Type B pancreatic cell (in vitro differentiated cells): ENCODE data around the gene CPED1. TPM values are rescaled to one million over a fixed set of nuclear protein-coding genes. Genes with fewer than 3 reads are reported as not detected.
A peak's percentile ranks its signal among the peaks of the same experiment; 100 is the strongest.

Experiments
- DNase-seq: peaks from one replicate; pipeline ENCODE4 v3.0.0; 2021; ENCODE audit warnings: mixed read lengths; ENCODE audit not compliant: unreplicated experiment; ENCODE audit errors: extremely low spot score
- H3K27ac Mint-ChIP-seq: 2 replicates; pipeline ENCODE4 v1.8.0; 2021; ENCODE audit warnings: mild to moderate bottlenecking, mixed read lengths
- H3K27me3 Mint-ChIP-seq: 2 replicates; pipeline ENCODE4 v1.8.0; 2021; ENCODE audit warnings: mixed read lengths
- H3K36me3 Mint-ChIP-seq: 2 replicates; pipeline ENCODE4 v1.8.0; 2021; ENCODE audit warnings: mixed read lengths
- H3K4me1 Mint-ChIP-seq: one replicate; pipeline ENCODE4 v1.8.0; 2021; ENCODE audit warnings: mixed read lengths; ENCODE audit not compliant: unreplicated experiment
- H3K4me3 Mint-ChIP-seq: 2 replicates; pipeline ENCODE4 v1.8.0; 2021; ENCODE audit warnings: mild to moderate bottlenecking, mixed read lengths
- H3K9me3 Mint-ChIP-seq: 2 replicates; pipeline ENCODE4 v1.8.0; 2021; ENCODE audit warnings: mixed read lengths
- total RNA-seq: library from RNA; stranded (reverse); gene quantifications from 2 replicates; pipeline ENCODE4 v1.2.1, GENCODE V29; 2021; ENCODE audit warnings: low replicate concordance
- TF ChIP-seq, protein P1 (sequence below): fragments of 200-600 bp; sonication (generic); conservative IDR thresholded peaks from 2 replicates; pipeline ENCODE4 v1.5.0; 2021; ENCODE audit warnings: antibody characterized with exemption, mild to moderate bottlenecking

CPED1 gene
- total RNA-seq, 1 donor from 2014 or later: 45.4 TPM

- H3K27ac Mint-ChIP-seq: no peak overlapping the region
- no peaks in the 10 kb centered on the region for H3K9me3 Mint-ChIP-seq
- peaks cover 28% of the 10 kb centered on the region for H3K36me3 Mint-ChIP-seq
- H3K27me3 Mint-ChIP-seq: no peaks in the 10 kb centered on the region
- no peak for DNase-seq
- TF ChIP-seq, protein P1, sequence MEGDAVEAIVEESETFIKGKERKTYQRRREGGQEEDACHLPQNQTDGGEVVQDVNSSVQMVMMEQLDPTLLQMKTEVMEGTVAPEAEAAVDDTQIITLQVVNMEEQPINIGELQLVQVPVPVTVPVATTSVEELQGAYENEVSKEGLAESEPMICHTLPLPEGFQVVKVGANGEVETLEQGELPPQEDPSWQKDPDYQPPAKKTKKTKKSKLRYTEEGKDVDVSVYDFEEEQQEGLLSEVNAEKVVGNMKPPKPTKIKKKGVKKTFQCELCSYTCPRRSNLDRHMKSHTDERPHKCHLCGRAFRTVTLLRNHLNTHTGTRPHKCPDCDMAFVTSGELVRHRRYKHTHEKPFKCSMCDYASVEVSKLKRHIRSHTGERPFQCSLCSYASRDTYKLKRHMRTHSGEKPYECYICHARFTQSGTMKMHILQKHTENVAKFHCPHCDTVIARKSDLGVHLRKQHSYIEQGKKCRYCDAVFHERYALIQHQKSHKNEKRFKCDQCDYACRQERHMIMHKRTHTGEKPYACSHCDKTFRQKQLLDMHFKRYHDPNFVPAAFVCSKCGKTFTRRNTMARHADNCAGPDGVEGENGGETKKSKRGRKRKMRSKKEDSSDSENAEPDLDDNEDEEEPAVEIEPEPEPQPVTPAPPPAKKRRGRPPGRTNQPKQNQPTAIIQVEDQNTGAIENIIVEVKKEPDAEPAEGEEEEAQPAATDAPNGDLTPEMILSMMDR: no peak
- H3K4me3 Mint-ChIP-seq: no peak overlapping the region
- peaks cover 4% of the 10 kb centered on the region for H3K4me1 Mint-ChIP-seq
Measured at GRCh38 chr7:120961638-120962173, 26.8 kb upstream of the CPED1 start.

DNA sequence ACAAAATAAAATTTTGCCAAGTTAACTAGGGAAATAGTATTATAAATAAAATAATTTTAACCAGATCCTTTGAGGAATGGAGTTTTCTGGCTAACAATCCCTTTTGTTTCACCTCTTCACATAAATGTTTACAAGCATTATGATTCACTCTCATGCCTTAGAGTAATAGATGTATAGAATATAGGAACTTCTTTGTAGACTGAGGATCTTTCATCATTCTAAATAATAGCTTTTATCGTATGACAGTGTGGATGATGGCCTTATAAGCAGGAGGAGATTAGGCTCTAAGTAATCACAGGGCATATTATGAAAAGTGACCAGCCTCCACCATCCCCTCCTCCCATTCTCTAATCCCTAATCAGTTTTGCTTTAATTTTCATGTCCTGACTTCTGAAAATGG lies 24.4 kb upstream of the CPED1 start:
- DNase-seq: no peak

GRCh38 chr7:120966961-120967360 lies 21.6 kb upstream of the CPED1 start:
- TF ChIP-seq, protein P1: no peak
- Mint-ChIP-seq H3K9me3 (no peaks in the 10 kb centered on the region), H3K4me1 (no peaks in the 10 kb centered on the region), H3K27ac (no peak overlapping the region), H3K4me3 (no peak overlapping the region), H3K27me3 (no peaks in the 10 kb centered on the region), H3K36me3 (peaks cover 33% of the 10 kb centered on the region)
- DNase-seq: no peak

More for the DNA sequence above, 24.4 kb upstream of the CPED1 start:
- H3K36me3 Mint-ChIP-seq: peaks cover 28% of the 10 kb centered on the region
- TF ChIP-seq, protein P1: no peak
- peaks cover 4% of the 10 kb centered on the region for H3K4me1 Mint-ChIP-seq
- H3K27me3 Mint-ChIP-seq: no peaks in the 10 kb centered on the region
- H3K4me3 Mint-ChIP-seq: no peak overlapping the region
- H3K9me3 Mint-ChIP-seq: no peaks in the 10 kb centered on the region
- H3K27ac Mint-ChIP-seq: no peak overlapping the region

DNA sequence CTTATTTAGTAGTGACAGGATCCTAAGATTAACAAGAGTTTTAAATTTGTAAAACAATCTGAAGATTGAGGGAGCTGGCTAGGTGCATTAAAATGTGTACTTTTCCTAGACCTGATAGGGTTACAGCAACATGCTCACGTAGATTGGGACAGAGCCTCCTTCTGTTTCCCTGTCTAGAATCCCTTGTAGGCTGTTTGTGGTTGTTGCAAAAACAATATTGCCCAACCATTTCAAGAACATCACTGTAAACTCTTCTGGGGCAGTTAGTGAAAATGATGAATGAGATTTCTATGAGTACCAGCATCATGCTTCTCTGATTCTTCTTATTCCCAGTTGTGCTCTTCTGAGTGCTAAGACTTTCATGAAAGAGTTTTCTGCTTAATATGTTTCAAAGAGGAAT lies 14.7 kb upstream of the CPED1 start:
- Mint-ChIP-seq H3K27me3 (no peaks in the 10 kb centered on the region), H3K4me1 (peaks cover 3% of the 10 kb centered on the region), H3K4me3 (no peak overlapping the region), H3K36me3 (peaks cover 30% of the 10 kb centered on the region), H3K9me3 (no peaks in the 10 kb centered on the region), H3K27ac (no peak overlapping the region)
- TF ChIP-seq, protein P1: no peak
- DNase-seq: no peak

GRCh38 chr7:120979765-120980499 lies 8.6 kb upstream of the CPED1 start:
- H3K4me3 Mint-ChIP-seq: no peak overlapping the region
- no peaks in the 10 kb centered on the region for H3K27me3 Mint-ChIP-seq
- H3K36me3 Mint-ChIP-seq: peaks cover 4% of the 10 kb centered on the region
- peak overlapping the region; percentile 56 for H3K27ac Mint-ChIP-seq
- TF ChIP-seq, protein P1: no peak
- no peaks in the 10 kb centered on the region for H3K9me3 Mint-ChIP-seq
- no peak for DNase-seq
- H3K4me1 Mint-ChIP-seq: peaks cover 5% of the 10 kb centered on the region
